ENCODE measurements around the gene CFAP73.

DNA sequence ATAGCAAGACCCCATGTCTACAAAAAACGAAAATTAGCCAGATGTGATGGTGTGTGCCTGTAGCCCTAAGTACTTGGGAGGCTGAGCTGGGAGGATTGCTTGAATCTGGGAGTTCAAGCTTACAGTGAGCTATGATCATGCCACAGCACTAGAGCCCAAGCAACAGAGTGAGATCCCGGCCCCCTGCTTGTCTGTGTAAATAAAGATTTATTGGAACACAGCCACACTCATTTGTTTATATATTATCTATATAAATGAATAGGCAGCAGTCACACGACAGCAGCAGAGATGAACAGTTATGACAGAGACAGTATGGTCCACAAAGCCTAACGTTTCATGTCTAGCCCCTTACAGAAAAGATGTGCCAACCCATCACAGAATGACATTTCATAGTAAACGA is 20.9 kb downstream of the CFAP73 start:
- TF ChIP-seq CTCF (IDR thresholded peaks at IDR 0.05) (no peak), MXI1 (IDR thresholded peaks at IDR 0.05; ENCODE audit: low read depth, low read length) (no peak), GATA2 (CRISPR knock-in tag; IDR thresholded peaks at IDR 0.05) (no peak), NRF1 (IDR thresholded peaks at IDR 0.05; ENCODE audit: low read depth, low read length) (no peak), CHD2 (IDR thresholded peaks at IDR 0.05; ENCODE audit: low read length, partially characterized antibody) (no peak), GABPA (IDR thresholded peaks at IDR 0.05; ENCODE audit: low read depth) (no peak), YY1 (IDR thresholded peaks at IDR 0.05; ENCODE audit: low read depth) (no peak), EP300 (IDR thresholded peaks at IDR 0.05; ENCODE audit: borderline replicate concordance in 1 of 2, low read depth in 1 of 2, low read length in 1 of 2) (no peak), NFIC (IDR thresholded peaks at IDR 0.05; ENCODE audit: borderline replicate concordance) (no peak)
- TF ChIP-seq, protein P1, sequence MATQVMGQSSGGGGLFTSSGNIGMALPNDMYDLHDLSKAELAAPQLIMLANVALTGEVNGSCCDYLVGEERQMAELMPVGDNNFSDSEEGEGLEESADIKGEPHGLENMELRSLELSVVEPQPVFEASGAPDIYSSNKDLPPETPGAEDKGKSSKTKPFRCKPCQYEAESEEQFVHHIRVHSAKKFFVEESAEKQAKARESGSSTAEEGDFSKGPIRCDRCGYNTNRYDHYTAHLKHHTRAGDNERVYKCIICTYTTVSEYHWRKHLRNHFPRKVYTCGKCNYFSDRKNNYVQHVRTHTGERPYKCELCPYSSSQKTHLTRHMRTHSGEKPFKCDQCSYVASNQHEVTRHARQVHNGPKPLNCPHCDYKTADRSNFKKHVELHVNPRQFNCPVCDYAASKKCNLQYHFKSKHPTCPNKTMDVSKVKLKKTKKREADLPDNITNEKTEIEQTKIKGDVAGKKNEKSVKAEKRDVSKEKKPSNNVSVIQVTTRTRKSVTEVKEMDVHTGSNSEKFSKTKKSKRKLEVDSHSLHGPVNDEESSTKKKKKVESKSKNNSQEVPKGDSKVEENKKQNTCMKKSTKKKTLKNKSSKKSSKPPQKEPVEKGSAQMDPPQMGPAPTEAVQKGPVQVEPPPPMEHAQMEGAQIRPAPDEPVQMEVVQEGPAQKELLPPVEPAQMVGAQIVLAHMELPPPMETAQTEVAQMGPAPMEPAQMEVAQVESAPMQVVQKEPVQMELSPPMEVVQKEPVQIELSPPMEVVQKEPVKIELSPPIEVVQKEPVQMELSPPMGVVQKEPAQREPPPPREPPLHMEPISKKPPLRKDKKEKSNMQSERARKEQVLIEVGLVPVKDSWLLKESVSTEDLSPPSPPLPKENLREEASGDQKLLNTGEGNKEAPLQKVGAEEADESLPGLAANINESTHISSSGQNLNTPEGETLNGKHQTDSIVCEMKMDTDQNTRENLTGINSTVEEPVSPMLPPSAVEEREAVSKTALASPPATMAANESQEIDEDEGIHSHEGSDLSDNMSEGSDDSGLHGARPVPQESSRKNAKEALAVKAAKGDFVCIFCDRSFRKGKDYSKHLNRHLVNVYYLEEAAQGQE (IDR thresholded peaks at IDR 0.05; ENCODE audit: low read depth, low read length), result no peak

Measured in SK-N-SH (cell line).